ENCODE results near the gene DDX27. TPM values are rescaled to one million over a fixed set of nuclear protein-coding genes. Genes with fewer than 3 reads are reported as not detected.

DDX27 gene
- total RNA-seq, result 19.4 and 25.3 TPM in 2 replicates
- polyA plus RNA-seq, result 27.8 and 35.5 TPM in 2 replicates

GRCh38 chr20:49219091-49219923 lies at the start of gene DDX27:
Gene DDX27, plus strand, starts transcription at chr20:49219416. Its CDS starts 33 bp downstream, at chr20:49219449.
- TF ChIP-seq CTCF (IDR thresholded peaks at IDR 0.05; ENCODE audit: low read depth, low read length), result no peak
- peak; percentile 99 for DNase-seq (ENCODE audit: low read depth in 1 of 2, low spot score in 1 of 2)
- Histone ChIP-seq H3K27me3 (no peaks in the 10 kb centered on the region), H3K27ac (peak within 1 kb of the TSS; percentile 52), H3K36me3 (peaks cover 22% of the 10 kb centered on the region), H3K4me1 (ENCODE audit: low read depth) (peaks cover 9% of the 10 kb centered on the region), H3K9me3 (ENCODE audit: low read depth) (no peaks in the 10 kb centered on the region), H3K4me3 (peak within 1 kb of the TSS; percentile 82)

DNA sequence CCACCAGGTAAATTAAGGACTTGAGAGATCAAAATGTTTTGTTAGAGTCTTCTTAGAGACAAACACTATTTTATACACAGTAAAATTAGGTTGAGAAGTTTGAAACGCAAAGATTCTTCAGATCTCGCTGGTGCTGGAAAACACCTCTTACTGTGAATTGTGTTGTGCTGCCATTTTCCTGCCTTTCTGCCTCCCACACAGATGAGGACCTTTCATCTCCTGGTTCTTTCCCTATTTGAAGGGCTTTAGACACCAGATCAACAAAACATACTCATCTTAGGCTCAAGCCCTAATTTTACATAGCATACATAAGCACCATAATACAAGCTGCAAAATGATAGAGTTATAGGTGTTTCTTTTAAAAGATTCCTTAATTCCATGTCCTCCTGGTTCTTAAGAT lies 49.7 kb upstream of the DDX27 start:
- Histone ChIP-seq H3K27ac (no peak overlapping the region), H3K27me3 (no peaks in the 10 kb centered on the region), H3K36me3 (peaks cover 22% of the 10 kb centered on the region), H3K4me3 (no peak overlapping the region), H3K9me3 (ENCODE audit: low read depth) (no peaks in the 10 kb centered on the region), H3K4me1 (ENCODE audit: low read depth) (peaks cover 12% of the 10 kb centered on the region)
- DNase-seq (ENCODE audit: low read depth in 1 of 2, low spot score in 1 of 2), result no peak
- TF ChIP-seq CTCF (IDR thresholded peaks at IDR 0.05; ENCODE audit: low read depth, low read length), result no peak

DNA sequence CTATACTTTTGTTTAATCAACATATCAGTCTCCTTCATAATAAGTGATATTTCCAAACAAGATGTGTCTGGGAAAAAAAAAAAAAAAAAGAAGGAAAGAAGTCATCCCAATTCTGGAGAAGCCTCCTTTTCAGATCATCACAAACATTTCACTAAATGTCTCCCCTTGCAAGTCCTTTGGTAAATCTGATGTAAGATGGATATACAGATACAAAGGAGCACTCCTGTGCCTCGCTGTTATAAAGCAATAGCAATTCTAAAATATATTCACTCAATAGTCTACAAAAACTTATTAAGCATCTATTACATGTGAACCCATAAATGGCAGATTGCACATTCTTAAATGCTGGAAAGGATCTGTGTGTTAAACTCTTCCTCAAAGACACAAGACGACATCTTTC lies 48.5 kb upstream of the DDX27 start:
- Histone ChIP-seq H3K27ac (no peak overlapping the region), H3K27me3 (no peaks in the 10 kb centered on the region), H3K4me1 (ENCODE audit: low read depth) (peaks cover 12% of the 10 kb centered on the region), H3K4me3 (no peak overlapping the region), H3K9me3 (ENCODE audit: low read depth) (no peaks in the 10 kb centered on the region), H3K36me3 (peaks cover 12% of the 10 kb centered on the region)
- DNase-seq (ENCODE audit: low read depth in 1 of 2, low spot score in 1 of 2), result no peak
- TF ChIP-seq CTCF (IDR thresholded peaks at IDR 0.05; ENCODE audit: low read depth, low read length), result no peak

DNA sequence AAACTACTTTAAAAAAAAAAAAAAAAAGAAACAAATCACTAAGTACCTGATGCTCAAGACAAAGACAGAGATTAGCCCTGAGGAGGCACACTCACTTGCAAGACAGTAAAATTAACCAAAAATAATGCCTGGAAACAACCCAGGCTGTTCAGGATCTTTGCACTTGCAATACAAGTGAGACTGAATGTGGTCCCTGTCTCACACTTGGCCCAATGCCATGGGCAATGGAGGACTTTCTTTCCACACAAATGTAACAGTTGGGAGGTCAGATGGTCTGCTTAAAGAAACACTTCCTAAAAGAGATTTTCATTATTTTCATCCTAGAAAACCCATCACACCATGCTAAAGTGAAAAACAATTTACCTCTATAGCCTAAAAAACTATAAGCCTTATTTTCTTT lies 47.3 kb upstream of the DDX27 start:
- no peak for TF ChIP-seq CTCF (IDR thresholded peaks at IDR 0.05; ENCODE audit: low read depth, low read length)
- Histone ChIP-seq H3K9me3 (ENCODE audit: low read depth) (no peaks in the 10 kb centered on the region), H3K27ac (no peak overlapping the region), H3K4me1 (ENCODE audit: low read depth) (peaks cover 12% of the 10 kb centered on the region), H3K4me3 (no peak overlapping the region), H3K27me3 (no peaks in the 10 kb centered on the region), H3K36me3 (peaks cover 11% of the 10 kb centered on the region)
- peak in 1 of 2 donors; percentile 15 for DNase-seq (ENCODE audit: low read depth in 1 of 2, low spot score in 1 of 2)

GRCh38 chr20:49172413-49172812 lies 46.8 kb upstream of the DDX27 start:
- TF ChIP-seq CTCF (IDR thresholded peaks at IDR 0.05; ENCODE audit: low read depth, low read length), result no peak
- Histone ChIP-seq H3K9me3 (ENCODE audit: low read depth) (no peaks in the 10 kb centered on the region), H3K36me3 (peaks cover 11% of the 10 kb centered on the region), H3K27ac (no peak overlapping the region), H3K4me1 (ENCODE audit: low read depth) (peaks cover 9% of the 10 kb centered on the region), H3K4me3 (no peak overlapping the region), H3K27me3 (no peaks in the 10 kb centered on the region)
- no peak for DNase-seq (ENCODE audit: low read depth in 1 of 2, low spot score in 1 of 2)
